Effector CD4-positive, alpha-beta T cell (primary cell): ENCODE data around the gene WNT9A.

Experiments used
- DNase-seq: peaks from one replicate; pipeline ENCODE4 v3.0.0-alpha.2; 2020

The WNT9A gene

GRCh38 chr1:227894831-227895451 lies 52.8 kb downstream of the WNT9A start:
- DNase-seq: peak; percentile 0

GRCh38 chr1:227893949-227894721 lies 53.6 kb downstream of the WNT9A start:
- peak; percentile 1 for DNase-seq

GRCh38 chr1:227893300-227893948 lies 54.3 kb downstream of the WNT9A start:
- no peak for DNase-seq

- DNase-seq: no peak
Measured at GRCh38 chr1:227892489-227893299, 55.0 kb downstream of the WNT9A start.

GRCh38 chr1:227891955-227892488 lies 55.7 kb downstream of the WNT9A start:
- DNase-seq: no peak

GRCh38 chr1:227891223-227891954 lies 56.3 kb downstream of the WNT9A start:
- no peak for DNase-seq

GRCh38 chr1:227890451-227891222 lies 57.1 kb downstream of the WNT9A start:
- DNase-seq: no peak

- no peak for DNase-seq
Measured at GRCh38 chr1:227889863-227890405, 57.8 kb downstream of the WNT9A start.

- no peak for DNase-seq
Measured at GRCh38 chr1:227889047-227889862, 58.5 kb downstream of the WNT9A start.

- no peak for DNase-seq
Measured at GRCh38 chr1:227888404-227889046, 59.2 kb downstream of the WNT9A start.

GRCh38 chr1:227887697-227888403 lies 59.9 kb downstream of the WNT9A start:
- no peak for DNase-seq

- DNase-seq: no peak
Measured at GRCh38 chr1:227886993-227887696, 60.6 kb downstream of the WNT9A start.

- no peak for DNase-seq
Measured at GRCh38 chr1:227886503-227886961, 61.2 kb downstream of the WNT9A start.

- no peak for DNase-seq
Measured at GRCh38 chr1:227885648-227886502, 61.9 kb downstream of the WNT9A start.

GRCh38 chr1:227885135-227885647 lies 62.5 kb downstream of the WNT9A start:
- no peak for DNase-seq

- no peak for DNase-seq
Measured at GRCh38 chr1:227884370-227885134, 63.2 kb downstream of the WNT9A start.
